ENCODE data around the gene BCDIN3D. TPM values are rescaled to one million over a fixed set of nuclear protein-coding genes. Genes with fewer than 3 reads are reported as not detected.
"Not testable (repeated sequence)": the region's sequence is repeated elsewhere in the genome, so short reads cannot be mapped to it uniquely, and the experiment has no call there.

BCDIN3D gene
- total and polyA plus RNA-seq, 10 donors = 3.3 to 7.4 (median 5.2) TPM

GRCh38 chr12:49872781-49873181 is 29.9 kb upstream of the BCDIN3D start:
- H3K36me3 ChIP-seq = no peaks in the 10 kb centered on the region
- no peak for TF ChIP-seq CTCF (IDR thresholded peaks at IDR 0.05 in 8 of 11, conservative IDR thresholded peaks at IDR 0.05 in 3 of 11)
- TF ChIP-seq POLR2AphosphoS5 (IDR thresholded peaks at IDR 0.05) = no peak
- TF ChIP-seq POLR2A (IDR thresholded peaks at IDR 0.05) = no peak
- 74 to 85% (median 83%) methylated on average over 6 of the region's 6 CpGs for WGBS, 5 donors
- H3K4me1 ChIP-seq = peaks cover 0 to 26% (median 3%) of the 10 kb centered on the region in 6 donors
- H3K9me3 ChIP-seq = no peaks in the 10 kb centered on the region
- intact Hi-C loops (cut with DNase I; ENCODE audit: low total_unique reads) = no loop called here
- no peak overlapping the region for H3K4me3 ChIP-seq
- no peak for DNase-seq
- H3K27me3 ChIP-seq (replicated peaks in 1 of 7) = peaks cover 0 to 10% (median 0%) of the 10 kb centered on the region in 7 donors
- H3K27ac ChIP-seq = no peak overlapping the region

GRCh38 chr12:49872381-49872780 is 29.5 kb upstream of the BCDIN3D start:
- WGBS, 5 donors = 91 to 98% (median 97%) methylated on average over 5 of the region's 5 CpGs
- intact Hi-C loops (cut with DNase I; ENCODE audit: low total_unique reads) = no loop called here
- Histone ChIP-seq H3K4me1 (peaks cover 0 to 30% (median 6%) of the 10 kb centered on the region in 6 donors), H3K4me3 (no peak overlapping the region), H3K36me3 (no peaks in the 10 kb centered on the region), H3K9me3 (no peaks in the 10 kb centered on the region), H3K27me3 (replicated peaks in 1 of 7) (peaks cover 0 to 14% (median 0%) of the 10 kb centered on the region in 7 donors), H3K27ac (no peak overlapping the region)
- TF ChIP-seq CTCF (IDR thresholded peaks at IDR 0.05 in 8 of 11, conservative IDR thresholded peaks at IDR 0.05 in 3 of 11) (no peak), POLR2AphosphoS5 (IDR thresholded peaks at IDR 0.05) (no peak), POLR2A (IDR thresholded peaks at IDR 0.05) (no peak)
- peak; percentile 32 for DNase-seq

DNA sequence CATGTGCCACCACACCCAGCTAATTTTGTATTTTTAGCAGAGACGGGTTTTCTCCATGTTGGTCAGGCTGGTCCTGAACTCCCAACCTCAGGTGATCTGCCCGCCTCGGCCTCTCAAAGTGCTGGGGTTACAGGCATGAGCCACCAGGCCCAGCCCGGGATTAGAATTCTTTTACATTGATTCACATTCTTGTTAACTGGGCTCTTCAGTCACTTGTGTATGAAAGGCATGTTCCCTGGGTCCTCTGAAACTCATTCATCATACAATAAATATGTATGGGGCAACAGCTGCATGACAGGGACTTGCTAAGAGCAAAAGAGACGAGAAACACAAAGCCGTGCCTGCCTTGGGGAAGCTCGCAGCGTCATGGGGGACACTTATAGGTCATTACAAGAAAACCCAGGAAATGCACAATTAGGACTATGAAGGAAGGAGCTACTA is 28.9 kb upstream of the BCDIN3D start:
- Histone ChIP-seq H3K27me3 (replicated peaks in 1 of 7) (peaks cover 0 to 16% (median 0%) of the 10 kb centered on the region in 7 donors), H3K4me1 (peaks cover 0 to 36% (median 11%) of the 10 kb centered on the region in 6 donors)
- peak; percentile 22 for DNase-seq
- H3K36me3 ChIP-seq; intact Hi-C loops (cut with DNase I; ENCODE audit: low total_unique reads); H3K27ac ChIP-seq; H3K9me3 ChIP-seq; H3K4me3 ChIP-seq: not testable (repeated sequence)
- WGBS, 5 donors = 84 to 91% (median 90%) methylated on average over 8 of the region's 8 CpGs

DNA sequence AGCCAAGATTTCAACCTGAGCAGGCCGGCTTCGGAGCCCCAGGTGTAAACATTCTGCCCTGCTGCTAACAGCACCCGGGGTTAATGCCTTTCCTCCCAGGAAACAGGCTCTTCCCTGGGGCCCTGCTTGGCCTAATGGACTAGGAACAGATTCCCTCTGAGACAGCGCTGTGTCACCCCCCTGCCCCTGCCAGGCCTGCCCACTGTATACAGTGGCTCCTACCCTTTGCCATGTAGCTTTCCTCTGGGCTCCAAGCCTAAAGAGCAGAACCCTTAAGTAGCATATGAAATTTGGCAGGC is 28.3 kb upstream of the BCDIN3D start:
- peak; percentile 58 for DNase-seq
- Histone ChIP-seq H3K9me3 (no peaks in the 10 kb centered on the region), H3K27me3 (replicated peaks in 1 of 7) (peaks cover 0 to 19% (median 0%) of the 10 kb centered on the region in 7 donors), H3K36me3 (no peaks in the 10 kb centered on the region), H3K27ac (no peak overlapping the region), H3K4me3 (no peak overlapping the region), H3K4me1 (peaks cover 0 to 36% (median 11%) of the 10 kb centered on the region in 6 donors)
- WGBS, 5 donors = 88 to 94% (median 91%) methylated on average over 1 to 4 of the region's 4 CpGs
- TF ChIP-seq CTCF (IDR thresholded peaks at IDR 0.05 in 8 of 11, conservative IDR thresholded peaks at IDR 0.05 in 3 of 11) (no peak), POLR2A (IDR thresholded peaks at IDR 0.05) (no peak), POLR2AphosphoS5 (IDR thresholded peaks at IDR 0.05) (no peak)
- intact Hi-C loops (cut with DNase I; ENCODE audit: low total_unique reads) = no loop called here

All from spleen (tissue), 11 donors.